Right forelimb (tissue), 1 donor: ENCODE data around the gene MACROH2A2.
A peak's percentile ranks its signal among the peaks of the same experiment; 100 is the strongest.
"Not testable (repeated sequence)": the region's sequence is repeated elsewhere in the genome, so short reads cannot be mapped to it uniquely, and the experiment has no call there.

Experiments
- DNase-seq: peaks from one replicate; pipeline ENCODE4 v3.0.0-alpha.2; 2018

The MACROH2A2 gene

GRCh38 chr10:70052462-70053217 lies at the start of gene MACROH2A2:
TSS of gene MACROH2A2 (plus strand) at chr10:70052846. CDS start at chr10:70075659, 22,813 bp downstream.
- DNase-seq = peak; percentile 85

GRCh38 chr10:70007116-70007820 lies 45.4 kb upstream of the MACROH2A2 start:
- no peak for DNase-seq

GRCh38 chr10:70031215-70031614 lies 21.4 kb upstream of the MACROH2A2 start:
- DNase-seq = no peak

- DNase-seq = no peak
Observed at GRCh38 chr10:70032667-70033289, 19.9 kb upstream of the MACROH2A2 start.

DNA sequence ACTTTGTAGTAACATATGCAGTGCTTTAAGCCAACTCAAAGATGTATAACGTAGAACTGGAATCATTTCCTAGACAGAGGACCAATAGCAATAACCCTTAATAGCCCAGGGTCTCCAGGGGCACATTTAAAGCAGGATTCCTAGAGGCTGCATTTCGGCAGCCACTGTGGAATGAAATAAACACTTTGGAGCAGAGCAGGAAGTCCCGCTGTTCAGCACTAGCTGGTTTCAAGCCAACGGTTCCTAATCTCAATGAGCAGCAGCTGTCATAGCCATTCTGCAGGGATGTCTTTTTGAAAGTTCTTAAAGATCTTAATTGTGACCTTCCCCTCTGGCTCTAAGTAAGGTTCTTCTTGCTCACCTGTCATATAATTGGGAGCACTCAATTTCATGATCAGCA lies 18.4 kb upstream of the MACROH2A2 start:
- no peak for DNase-seq

DNA sequence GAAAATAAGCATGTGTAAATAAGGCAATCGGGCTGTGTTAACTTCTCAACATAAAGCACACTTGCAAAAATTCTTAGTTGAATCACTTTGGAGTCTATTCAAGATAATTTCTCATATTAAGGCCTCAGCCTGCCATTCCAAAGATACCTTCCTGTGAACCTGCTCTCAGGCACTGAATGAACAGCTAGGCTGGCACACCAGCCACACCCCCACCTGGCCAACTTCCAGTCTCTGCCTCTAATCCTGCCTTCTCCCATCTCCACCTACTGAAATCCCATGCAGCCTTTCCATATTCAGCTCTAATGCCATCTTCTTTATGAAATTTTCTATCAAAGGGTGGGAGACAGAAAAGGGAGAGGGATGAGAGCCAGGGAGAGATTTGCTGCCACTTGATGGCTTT lies 17.1 kb upstream of the MACROH2A2 start:
- no peak for DNase-seq

- DNase-seq = no peak
Observed at GRCh38 chr10:70038923-70039322, 13.7 kb upstream of the MACROH2A2 start.

GRCh38 chr10:70041016-70041415 lies 11.6 kb upstream of the MACROH2A2 start:
- no peak for DNase-seq

- DNase-seq = not testable (repeated sequence)
Observed at GRCh38 chr10:70041739-70042138, 10.9 kb upstream of the MACROH2A2 start.

- DNase-seq = not testable (repeated sequence)
Observed at GRCh38 chr10:70047066-70047465, 5.6 kb upstream of the MACROH2A2 start.

- no peak for DNase-seq
Observed at GRCh38 chr10:70048030-70048723, 4.5 kb upstream of the MACROH2A2 start.

- no peak for DNase-seq
Observed at GRCh38 chr10:70051848-70052247, 798 bp upstream of the MACROH2A2 start.

DNA sequence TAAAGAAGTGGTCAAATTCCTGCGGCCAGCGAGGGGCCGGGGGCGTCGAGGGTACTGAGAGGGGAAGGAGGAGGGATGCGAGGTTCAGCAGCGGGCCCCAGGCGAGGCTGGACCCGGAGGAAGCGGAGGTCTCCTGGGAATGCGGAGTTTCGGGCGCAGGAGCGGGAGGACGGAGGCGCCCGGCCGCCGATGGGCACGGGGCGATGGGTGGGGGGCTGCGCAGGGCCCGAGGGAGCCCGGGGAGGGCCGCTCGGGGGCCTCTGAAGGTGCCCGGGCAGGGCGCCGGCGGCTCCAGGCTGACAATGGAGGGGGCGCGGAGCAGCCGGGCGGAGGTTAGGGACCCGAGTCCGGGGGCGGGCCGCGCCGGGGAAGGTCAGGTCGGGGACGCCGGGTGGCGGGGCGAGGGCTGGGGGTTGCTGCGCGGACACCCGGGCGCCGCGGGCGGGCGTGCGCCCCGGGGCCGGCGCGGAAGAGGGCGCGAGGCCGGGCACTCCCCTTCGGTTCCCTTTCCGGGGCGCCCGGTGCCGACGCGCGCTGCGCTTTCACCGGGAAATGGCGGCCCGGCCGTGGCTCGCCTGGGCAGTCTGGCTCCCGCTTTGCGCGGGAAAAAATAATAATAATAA lies 683 bp downstream of the MACROH2A2 start:
- DNase-seq = peak; percentile 65

- peak; percentile 53 for DNase-seq
Observed at GRCh38 chr10:70053841-70054288, 1.2 kb downstream of the MACROH2A2 start.

- DNase-seq = no peak
Observed at GRCh38 chr10:70054902-70055301, 2.3 kb downstream of the MACROH2A2 start.

DNA sequence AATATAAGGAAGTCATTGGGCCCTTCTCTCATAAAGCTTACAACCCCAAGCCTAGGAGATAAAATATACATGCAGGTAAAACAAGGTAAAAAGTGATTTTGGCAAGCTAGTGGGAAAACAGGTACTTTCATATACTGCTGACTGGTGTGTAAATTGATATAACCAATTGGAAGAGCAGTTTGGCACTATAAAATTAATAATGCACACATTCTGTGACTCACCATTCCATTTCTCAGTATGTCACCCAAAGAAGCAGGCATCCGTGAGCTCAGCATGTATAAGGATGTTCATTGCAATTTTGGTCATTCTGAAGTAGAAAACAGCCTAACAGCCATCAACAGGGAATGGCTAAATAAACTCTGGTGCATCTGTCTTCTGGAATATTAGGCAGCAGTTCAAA lies 2.9 kb downstream of the MACROH2A2 start:
- no peak for DNase-seq

GRCh38 chr10:70057306-70057705 lies 4.7 kb downstream of the MACROH2A2 start:
- DNase-seq = no peak

- DNase-seq = no peak
Observed at GRCh38 chr10:70060389-70060788, 7.7 kb downstream of the MACROH2A2 start.

- no peak for DNase-seq
Observed at GRCh38 chr10:70063418-70064098, 10.9 kb downstream of the MACROH2A2 start.

DNA sequence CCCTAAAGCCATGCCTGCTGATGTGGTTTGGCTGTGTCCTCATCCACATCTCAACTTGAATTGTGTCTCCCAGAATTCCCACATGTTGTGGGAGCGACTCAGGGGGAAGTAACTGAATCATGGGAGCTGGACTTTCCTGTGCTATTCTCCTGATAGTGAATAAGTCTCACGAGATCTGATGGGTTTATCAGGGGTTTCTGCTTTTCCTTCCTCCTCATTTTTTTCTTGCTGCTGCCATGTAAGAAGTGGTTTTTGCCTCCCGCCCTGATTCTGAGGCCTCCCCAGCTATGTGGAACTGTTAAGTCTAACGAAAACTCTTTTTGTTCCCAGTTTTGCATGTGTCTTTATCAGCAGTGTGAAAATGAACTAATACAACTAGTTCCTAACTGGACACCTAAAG lies 11.8 kb downstream of the MACROH2A2 start:
- no peak for DNase-seq

- DNase-seq = no peak
Observed at GRCh38 chr10:70066190-70066589, 13.5 kb downstream of the MACROH2A2 start.

GRCh38 chr10:70067586-70067985 lies 14.9 kb downstream of the MACROH2A2 start:
- no peak for DNase-seq
